Islet precursor cell (in vitro differentiated cells): ENCODE data around the gene RFWD3.

Experiments used
- DNase-seq: peaks from one replicate; pipeline ENCODE4 v3.0.0-alpha.2; 2018

Gene RFWD3

GRCh38 chr16:74611721-74612120, 55.0 kb downstream of the RFWD3 start:
- DNase-seq, result no peak

GRCh38 chr16:74608944-74609343, 57.7 kb downstream of the RFWD3 start:
- no peak for DNase-seq

GRCh38 chr16:74608381-74608780, 58.3 kb downstream of the RFWD3 start:
- no peak for DNase-seq

GRCh38 chr16:74607962-74608356, 58.7 kb downstream of the RFWD3 start:
- DNase-seq, result no peak

GRCh38 chr16:74607310-74607961, 59.2 kb downstream of the RFWD3 start:
- no peak for DNase-seq

- DNase-seq, result peak; percentile 94
Measured at GRCh38 chr16:74606521-74607309, 60.0 kb downstream of the RFWD3 start, which contains the start of gene GLG1. Gene GLG1 (minus strand): TSS chr16:74607114. CDS start chr16:74607094, 20 bp downstream.

- no peak for DNase-seq
Measured at GRCh38 chr16:74605746-74606520, 60.7 kb downstream of the RFWD3 start.

- DNase-seq, result no peak
Measured at GRCh38 chr16:74605332-74605731, 61.3 kb downstream of the RFWD3 start.

GRCh38 chr16:74603848-74604247, 62.8 kb downstream of the RFWD3 start:
- DNase-seq, result no peak

- no peak for DNase-seq
Measured at GRCh38 chr16:74601126-74601871, 65.4 kb downstream of the RFWD3 start.

- no peak for DNase-seq
Measured at GRCh38 chr16:74596586-74596985, 70.1 kb downstream of the RFWD3 start.

GRCh38 chr16:74592847-74593246, 73.8 kb downstream of the RFWD3 start:
- no peak for DNase-seq

- DNase-seq, result no peak
Measured at GRCh38 chr16:74591876-74592650, 74.6 kb downstream of the RFWD3 start.

GRCh38 chr16:74586948-74587347, 79.7 kb downstream of the RFWD3 start:
- no peak for DNase-seq

- DNase-seq, result no peak
Measured at GRCh38 chr16:74585846-74586443, 80.7 kb downstream of the RFWD3 start.

GRCh38 chr16:74583926-74584666, 82.6 kb downstream of the RFWD3 start:
- no peak for DNase-seq

- no peak for DNase-seq
Measured at GRCh38 chr16:74582970-74583369, 83.7 kb downstream of the RFWD3 start.

GRCh38 chr16:74580833-74581232, 85.8 kb downstream of the RFWD3 start:
- DNase-seq, result no peak

- no peak for DNase-seq
Measured at GRCh38 chr16:74578838-74579237, 87.8 kb downstream of the RFWD3 start.

- no peak for DNase-seq
Measured at GRCh38 chr16:74578433-74578832, 88.2 kb downstream of the RFWD3 start.

GRCh38 chr16:74577882-74578366, 88.8 kb downstream of the RFWD3 start:
- no peak for DNase-seq
